HepG2 (cell line): ENCODE results near the gene LAMA1. TPM values are rescaled to one million over a fixed set of nuclear protein-coding genes. Genes with fewer than 3 reads are reported as not detected.

Source experiments
- ATAC-seq: fragments of 200-7000 bp; cut with Tn5 transposase; 3 replicates; pipeline ENCODE4 v1.9.1; 2020; ENCODE audit warnings: mild to moderate bottlenecking, moderate library complexity
- BruUV-seq: library from RNA; stranded (reverse); fragments of 400-500 nt; replicated peaks from 2 replicates; lab custom pipeline; 2021; lab: Mats Ljungman, UMichigan
- CTCF ChIA-PET: fragments of 300-600 bp; formaldehyde crosslinking; extraction: SDS; loops from one replicate; lab custom pipeline; 2021; ENCODE audit warnings: low total read pairs, inconsistent platforms, low intra/inter-chr PET ratio; lab: Yijun Ruan, JAX
- POLR2A ChIA-PET: fragments of 350-600 bp; sonication (Branson Sonifier 250); formaldehyde crosslinking; loops from one replicate; lab custom pipeline; 2020; ENCODE audit warnings: antibody characterized with exemption, inconsistent platforms; lab: Yijun Ruan, JAX
- DNase-seq: peaks from one replicate; pipeline ENCODE4 v3.0.0-alpha.2; 2015; ENCODE audit warnings: low spot score
- FAIRE-seq: peaks from 3 replicates; lab custom pipeline; 2011; peaks lifted over from hg19 to GRCh38; lab: Jason Lieb, UNC
- H2AFZ ChIP-seq: one replicate; pipeline ENCODE4 v1.6.1; 2011; ENCODE audit warnings: low read length, inconsistent platforms
- H3K27ac ChIP-seq: fragments of 300-600 bp; 3 replicates; pipeline ENCODE4 v1.8.0; 2011; ENCODE audit warnings: mixed run types, mild to moderate bottlenecking, mixed read lengths, low read length, inconsistent platforms; ENCODE audit not compliant: insufficient read depth; ENCODE audit errors: extremely low read length
- H3K27me3 ChIP-seq, 2 experiments: fragments of 200-600 bp in 1 of 2; 2 replicates in 1 of 2; 3 replicates in 1 of 2; pipeline versions ENCODE4 v1.6.0 to v1.8.0; 2011; ENCODE audit warnings: low read length in 2 of 2, mild to moderate bottlenecking in 2 of 2, moderate library complexity in 2 of 2, inconsistent platforms in 1 of 2; ENCODE audit not compliant: insufficient read depth in 2 of 2, control insufficient read depth in 1 of 2
- H3K36me3 ChIP-seq, 2 experiments: fragments of 200-600 bp in 1 of 2; replicated peaks in 1 of 2; 2 replicates in 1 of 2; 3 replicates in 1 of 2; pipeline versions ENCODE4 v1.5.1 to v1.8.0; 2011; ENCODE audit warnings: low read length in 2 of 2, inconsistent platforms in 1 of 2; ENCODE audit not compliant: insufficient read depth in 2 of 2, control insufficient read depth in 1 of 2
- H3K4me1 ChIP-seq: 2 replicates; pipeline ENCODE4 v1.5.1; 2012; ENCODE audit warnings: low read length, inconsistent platforms; ENCODE audit not compliant: insufficient read depth
- H3K4me2 ChIP-seq: 2 replicates; pipeline ENCODE4 v1.6.0; 2011; ENCODE audit warnings: low read depth, low read length, inconsistent platforms
- H3K4me3 ChIP-seq, 3 experiments: fragments of 200-600 bp in 1 of 3; sonication (generic), shearing (Covaris generic) in 1 of 3; replicated peaks in 1 of 3; 2 replicates each; pipeline ENCODE4 v1.5.1; 2011 to 2016; ENCODE audit warnings: low read length in 3 of 3, inconsistent platforms in 2 of 3, low read depth in 2 of 3, mild to moderate bottlenecking in 2 of 3, control low read depth in 1 of 3, mixed read lengths in 1 of 3; ENCODE audit not compliant: insufficient read depth in 1 of 3
- H3K79me2 ChIP-seq: one replicate; pipeline ENCODE4 v1.6.1; 2011; ENCODE audit warnings: low read length, inconsistent platforms; ENCODE audit not compliant: insufficient read depth
- H3K9ac ChIP-seq: 2 replicates; pipeline ENCODE4 v1.6.0; 2011; ENCODE audit warnings: mild to moderate bottlenecking, low read depth, low read length, inconsistent platforms; ENCODE audit not compliant: insufficient read depth
- H3K9me3 ChIP-seq: 2 replicates; pipeline ENCODE4 v1.5.1; 2012; ENCODE audit warnings: mild to moderate bottlenecking, low read length
- H4K20me1 ChIP-seq: 2 replicates; pipeline ENCODE4 v1.6.0; 2011; ENCODE audit warnings: inconsistent platforms, mild to moderate bottlenecking, low read length, moderate library complexity; ENCODE audit not compliant: insufficient read depth
- ATF7 ChIP-seq, 2 experiments: fragments of 450-650 bp in 1 of 2; sonication (generic) in 1 of 2; formaldehyde crosslinking in 1 of 2; IDR thresholded peaks; 2 replicates each; pipeline versions ENCODE4 v1.4.0 to v1.6.1; 2016 to 2020; ENCODE audit warnings: antibody characterized with exemption in 1 of 2, mild to moderate bottlenecking in 1 of 2, missing genetic modification reagents in 1 of 2
- CREB1 ChIP-seq, 2 experiments: fragments of 450-650 bp in 1 of 2; IDR thresholded peaks; 2 replicates each; pipeline ENCODE4 v1.6.1; 2016 to 2017; ENCODE audit warnings: control low read depth in 1 of 2, mild to moderate bottlenecking in 1 of 2, missing compliant biosample characterization in 1 of 2, missing genetic modification characterization in 1 of 2
- EED ChIP-seq: sonication (generic); formaldehyde crosslinking; IDR thresholded peaks from 2 replicates; pipeline ENCODE4 v1.5.0; 2020; ENCODE audit warnings: mild to moderate bottlenecking, missing genetic modification reagents
- MAFK ChIP-seq, 2 experiments: IDR thresholded peaks in 1 of 2; conservative IDR thresholded peaks in 1 of 2; 2 replicates each; pipeline ENCODE4 v1.6.1; 2011; ENCODE audit warnings: improper control_type of control experiment in 2 of 2, low read length in 2 of 2
- MTF1 ChIP-seq: sonication (generic); formaldehyde crosslinking; IDR thresholded peaks from 2 replicates; pipeline ENCODE4 v1.5.0; 2020; ENCODE audit warnings: missing genetic modification reagents
- NFATC3 ChIP-seq: sonication (generic); formaldehyde crosslinking; IDR thresholded peaks from 2 replicates; pipeline ENCODE4 v1.5.1; 2020; ENCODE audit warnings: mild to moderate bottlenecking, missing genetic modification reagents
- NR2F2 ChIP-seq: IDR thresholded peaks from 2 replicates; pipeline ENCODE4 v1.6.1; 2012; ENCODE audit warnings: low read depth, inconsistent platforms, borderline replicate concordance
- SPEN ChIP-seq: sonication (generic); formaldehyde crosslinking; IDR thresholded peaks from 2 replicates; pipeline ENCODE4 v1.5.1; 2020; ENCODE audit warnings: low read depth, mild to moderate bottlenecking, missing genetic modification reagents
- ZBTB20 ChIP-seq: sonication (generic); formaldehyde crosslinking; IDR thresholded peaks from 2 replicates; pipeline ENCODE4 v1.8.1; 2023; ENCODE audit warnings: missing genetic modification reagents, low read depth, mild to moderate bottlenecking, borderline replicate concordance
- ZNF382 ChIP-seq: sonication (generic); formaldehyde crosslinking; IDR thresholded peaks from 2 replicates; pipeline ENCODE4 v1.5.0; 2020; ENCODE audit warnings: missing genetic modification reagents, mild to moderate bottlenecking, borderline replicate concordance
- ZNF724P ChIP-seq: sonication (generic); formaldehyde crosslinking; IDR thresholded peaks from 2 replicates; pipeline ENCODE4 v1.8.0; 2022; ENCODE audit warnings: missing genetic modification reagents, borderline replicate concordance
- ZNF816 ChIP-seq: sonication (generic); formaldehyde crosslinking; IDR thresholded peaks from 2 replicates; pipeline ENCODE4 v1.8.0; 2022; ENCODE audit warnings: missing genetic modification reagents, mild to moderate bottlenecking, borderline replicate concordance
- WGBS: methylation state at CpG from one replicate; pipeline ENCODE4 v1.1.6; 2017; ENCODE audit warnings: low lambda C conversion rate; 5-methylcytosine and 5-hydroxymethylcytosine counted together
- in situ Hi-C: cut with HindIII; loops from 2 replicates; pipeline ENCODE4 v1.10.0; 2017; ENCODE audit warnings: low pct_unique_long_range_greater_than_20kb; ENCODE audit not compliant: extremely low pct_ligation_motif_present
- intact Hi-C: fragments of 100-400 bp; cut with micrococcal nuclease; formaldehyde crosslinking; loops from one replicate; pipeline ENCODE4 v1.10.0; 2022; ENCODE audit not compliant: unreplicated experiment
- polyA plus RNA-seq, 8 experiments: library from polyadenylated mRNA; depleted of rRNA in 3 of 8; stranded (reverse) in 7 of 8; unstranded in 1 of 8; fragments of >200 nt; fragmentation: Illumina TruSeq in 4 of 8; extraction: Trizol in 4 of 8; gene quantifications; 2 replicates each; pipeline versions ENCODE4 v1.2.1 to v1.2.3, GENCODE V29; 2011 to 2016; ENCODE audit warnings: low read depth in 4 of 8, missing spikeins in 1 of 8, mixed read lengths in 1 of 8; ENCODE audit not compliant: insufficient read depth in 1 of 8
- total RNA-seq, 5 experiments: library from RNA; depleted of rRNA; stranded (reverse); fragments of >200 nt; fragmentation: Illumina TruSeq; extraction: Trizol; gene quantifications; 2 replicates each; pipeline ENCODE4 v1.2.3, GENCODE V29; 2016; ENCODE audit warnings: low read depth in 1 of 5
- TF ChIP-seq, protein P1 (sequence below), 2 experiments: sonication (generic) in 1 of 2; formaldehyde crosslinking in 1 of 2; IDR thresholded peaks; 2 replicates each; pipeline versions ENCODE4 v1.5.1 to v1.6.1; 2011 to 2020; ENCODE audit warnings: borderline replicate concordance in 1 of 2, low read depth in 1 of 2, low read length in 1 of 2, mild to moderate bottlenecking in 1 of 2, missing genetic modification reagents in 1 of 2, moderate library complexity in 1 of 2
- TF ChIP-seq, protein P2 (sequence below): sonication (generic); formaldehyde crosslinking; IDR thresholded peaks from 2 replicates; pipeline ENCODE4 v1.4.0; 2020; ENCODE audit warnings: missing genetic modification reagents, borderline replicate concordance
- TF ChIP-seq, protein P3 (sequence below): sonication (generic); formaldehyde crosslinking; IDR thresholded peaks from 2 replicates; pipeline ENCODE4 v1.4.0; 2020; ENCODE audit warnings: missing genetic modification reagents

LAMA1 gene
- total and polyA plus RNA-seq, 2 of the 13 experiments (the other 11 are each of a cell fraction or from before 2014, with no cell fraction given), result 0.05 to 0.44 TPM

DNA sequence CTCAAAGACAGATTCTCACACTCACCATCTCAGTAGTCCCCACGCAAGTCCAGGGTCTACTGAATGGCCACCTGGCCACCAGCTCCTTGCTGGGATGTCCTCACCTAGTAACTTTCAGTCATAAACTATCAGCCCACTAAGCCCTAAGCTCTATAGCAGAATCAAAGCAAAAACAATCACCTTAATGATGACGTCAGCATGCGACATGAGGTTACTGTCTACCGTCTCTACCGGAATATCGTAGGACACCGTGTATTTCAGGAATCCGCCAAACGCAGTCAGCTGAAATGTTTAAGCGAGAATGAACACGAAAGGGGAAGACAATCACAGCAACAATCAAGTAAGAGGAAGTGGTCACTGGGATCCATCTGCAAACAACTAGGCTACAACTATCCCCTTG lies 81.8 kb downstream of the LAMA1 start:
- H3K4me3 ChIP-seq, result no peak overlapping the region
- TF ChIP-seq ATF7 (IDR thresholded peaks at IDR 0.05), result peak; percentile 30; the same call in 1 of the 2 replicates
- no peak for TF ChIP-seq ATF7 (CRISPR knock-in tag; IDR thresholded peaks at IDR 0.05)
- TF ChIP-seq NR2F2, result no peak
- peak; percentile 36 to 42; a peak in 1 of 4 replicates for TF ChIP-seq MAFK (conservative IDR thresholded peaks at IDR 0.05 in 1 of 2, IDR thresholded peaks at IDR 0.05 in 1 of 2; ENCODE audit: low read length in 2 of 2)
- no peak for TF ChIP-seq ZNF816
- TF ChIP-seq ZBTB20, result no peak
- no peak for TF ChIP-seq ZNF724P (CRISPR knock-in tag)
- TF ChIP-seq ZNF382 (CRISPR knock-in tag), result no peak
- TF ChIP-seq, protein P1, sequence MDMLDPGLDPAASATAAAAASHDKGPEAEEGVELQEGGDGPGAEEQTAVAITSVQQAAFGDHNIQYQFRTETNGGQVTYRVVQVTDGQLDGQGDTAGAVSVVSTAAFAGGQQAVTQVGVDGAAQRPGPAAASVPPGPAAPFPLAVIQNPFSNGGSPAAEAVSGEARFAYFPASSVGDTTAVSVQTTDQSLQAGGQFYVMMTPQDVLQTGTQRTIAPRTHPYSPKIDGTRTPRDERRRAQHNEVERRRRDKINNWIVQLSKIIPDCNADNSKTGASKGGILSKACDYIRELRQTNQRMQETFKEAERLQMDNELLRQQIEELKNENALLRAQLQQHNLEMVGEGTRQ (IDR thresholded peaks at IDR 0.05; ENCODE audit: low read depth, low read length), result no peak
- TF ChIP-seq, protein P1 (CRISPR knock-in tag; IDR thresholded peaks at IDR 0.05; ENCODE audit: borderline replicate concordance), result no peak
- no peak for TF ChIP-seq SPEN
- TF ChIP-seq, protein P2, sequence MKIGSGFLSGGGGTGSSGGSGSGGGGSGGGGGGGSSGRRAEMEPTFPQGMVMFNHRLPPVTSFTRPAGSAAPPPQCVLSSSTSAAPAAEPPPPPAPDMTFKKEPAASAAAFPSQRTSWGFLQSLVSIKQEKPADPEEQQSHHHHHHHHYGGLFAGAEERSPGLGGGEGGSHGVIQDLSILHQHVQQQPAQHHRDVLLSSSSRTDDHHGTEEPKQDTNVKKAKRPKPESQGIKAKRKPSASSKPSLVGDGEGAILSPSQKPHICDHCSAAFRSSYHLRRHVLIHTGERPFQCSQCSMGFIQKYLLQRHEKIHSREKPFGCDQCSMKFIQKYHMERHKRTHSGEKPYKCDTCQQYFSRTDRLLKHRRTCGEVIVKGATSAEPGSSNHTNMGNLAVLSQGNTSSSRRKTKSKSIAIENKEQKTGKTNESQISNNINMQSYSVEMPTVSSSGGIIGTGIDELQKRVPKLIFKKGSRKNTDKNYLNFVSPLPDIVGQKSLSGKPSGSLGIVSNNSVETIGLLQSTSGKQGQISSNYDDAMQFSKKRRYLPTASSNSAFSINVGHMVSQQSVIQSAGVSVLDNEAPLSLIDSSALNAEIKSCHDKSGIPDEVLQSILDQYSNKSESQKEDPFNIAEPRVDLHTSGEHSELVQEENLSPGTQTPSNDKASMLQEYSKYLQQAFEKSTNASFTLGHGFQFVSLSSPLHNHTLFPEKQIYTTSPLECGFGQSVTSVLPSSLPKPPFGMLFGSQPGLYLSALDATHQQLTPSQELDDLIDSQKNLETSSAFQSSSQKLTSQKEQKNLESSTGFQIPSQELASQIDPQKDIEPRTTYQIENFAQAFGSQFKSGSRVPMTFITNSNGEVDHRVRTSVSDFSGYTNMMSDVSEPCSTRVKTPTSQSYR, result no peak
- TF ChIP-seq, protein P3, sequence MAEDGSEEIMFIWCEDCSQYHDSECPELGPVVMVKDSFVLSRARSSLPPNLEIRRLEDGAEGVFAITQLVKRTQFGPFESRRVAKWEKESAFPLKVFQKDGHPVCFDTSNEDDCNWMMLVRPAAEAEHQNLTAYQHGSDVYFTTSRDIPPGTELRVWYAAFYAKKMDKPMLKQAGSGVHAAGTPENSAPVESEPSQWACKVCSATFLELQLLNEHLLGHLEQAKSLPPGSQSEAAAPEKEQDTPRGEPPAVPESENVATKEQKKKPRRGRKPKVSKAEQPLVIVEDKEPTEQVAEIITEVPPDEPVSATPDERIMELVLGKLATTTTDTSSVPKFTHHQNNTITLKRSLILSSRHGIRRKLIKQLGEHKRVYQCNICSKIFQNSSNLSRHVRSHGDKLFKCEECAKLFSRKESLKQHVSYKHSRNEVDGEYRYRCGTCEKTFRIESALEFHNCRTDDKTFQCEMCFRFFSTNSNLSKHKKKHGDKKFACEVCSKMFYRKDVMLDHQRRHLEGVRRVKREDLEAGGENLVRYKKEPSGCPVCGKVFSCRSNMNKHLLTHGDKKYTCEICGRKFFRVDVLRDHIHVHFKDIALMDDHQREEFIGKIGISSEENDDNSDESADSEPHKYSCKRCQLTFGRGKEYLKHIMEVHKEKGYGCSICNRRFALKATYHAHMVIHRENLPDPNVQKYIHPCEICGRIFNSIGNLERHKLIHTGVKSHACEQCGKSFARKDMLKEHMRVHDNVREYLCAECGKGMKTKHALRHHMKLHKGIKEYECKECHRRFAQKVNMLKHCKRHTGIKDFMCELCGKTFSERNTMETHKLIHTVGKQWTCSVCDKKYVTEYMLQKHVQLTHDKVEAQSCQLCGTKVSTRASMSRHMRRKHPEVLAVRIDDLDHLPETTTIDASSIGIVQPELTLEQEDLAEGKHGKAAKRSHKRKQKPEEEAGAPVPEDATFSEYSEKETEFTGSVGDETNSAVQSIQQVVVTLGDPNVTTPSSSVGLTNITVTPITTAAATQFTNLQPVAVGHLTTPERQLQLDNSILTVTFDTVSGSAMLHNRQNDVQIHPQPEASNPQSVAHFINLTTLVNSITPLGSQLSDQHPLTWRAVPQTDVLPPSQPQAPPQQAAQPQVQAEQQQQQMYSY (CRISPR knock-in tag), result no peak
- no peak for TF ChIP-seq NFATC3 (CRISPR knock-in tag)
- TF ChIP-seq CREB1 (IDR thresholded peaks at IDR 0.05), result peak; percentile 72
- TF ChIP-seq CREB1 (CRISPR knock-in tag; IDR thresholded peaks at IDR 0.05), result no peak
- no peak for TF ChIP-seq EED
- TF ChIP-seq MTF1 (CRISPR knock-in tag), result no peak

More for the DNA sequence above, 81.8 kb downstream of the LAMA1 start:
- peaks cover 12% of the 10 kb centered on the region for H3K4me1 ChIP-seq
- DNase-seq, result no peak
- peaks cover 0 to 3% of the 10 kb centered on the region in 2 experiments; a peak in 1 of 5 replicates for H3K27me3 ChIP-seq
- no peak overlapping the region for H2AFZ ChIP-seq
- BruUV-seq, result no TSS peak
- no peaks in the 10 kb centered on the region for H3K36me3 ChIP-seq
- H3K9ac ChIP-seq, result no peak overlapping the region
- in situ Hi-C loops, result loop anchor here (25.0 kb wide), 1 partner anchor 126 kb away; no protein-coding TSS in a partner anchor
- no peaks in the 10 kb centered on the region for H4K20me1 ChIP-seq
- H3K9me3 ChIP-seq, result no peaks in the 10 kb centered on the region
- POLR2A ChIA-PET, result no interaction called here
- CTCF ChIA-PET, result no interaction called here
- no peak overlapping the region for H3K27ac ChIP-seq
- intact Hi-C loops, result no loop called here
- no peak overlapping the region for H3K4me2 ChIP-seq
- ATAC-seq, result no peak
- FAIRE-seq, result no peak
- no peaks in the 10 kb centered on the region for H3K79me2 ChIP-seq
- WGBS, result 91% methylated on average over 11 of the region's 11 CpGs
